Stimulated activated CD8-positive, alpha-beta memory T cell treated with anti-CD3 and anti-CD28 coated beads, Interleukin-15, amount 100 ng/mL, for 24 hours (primary cell): ENCODE data around the gene LOX.

Experiments used
- DNase-seq: peaks from one replicate; pipeline ENCODE4 v3.0.0-alpha.2; 2020; ENCODE audit warnings: low read depth

LOX gene

DNA sequence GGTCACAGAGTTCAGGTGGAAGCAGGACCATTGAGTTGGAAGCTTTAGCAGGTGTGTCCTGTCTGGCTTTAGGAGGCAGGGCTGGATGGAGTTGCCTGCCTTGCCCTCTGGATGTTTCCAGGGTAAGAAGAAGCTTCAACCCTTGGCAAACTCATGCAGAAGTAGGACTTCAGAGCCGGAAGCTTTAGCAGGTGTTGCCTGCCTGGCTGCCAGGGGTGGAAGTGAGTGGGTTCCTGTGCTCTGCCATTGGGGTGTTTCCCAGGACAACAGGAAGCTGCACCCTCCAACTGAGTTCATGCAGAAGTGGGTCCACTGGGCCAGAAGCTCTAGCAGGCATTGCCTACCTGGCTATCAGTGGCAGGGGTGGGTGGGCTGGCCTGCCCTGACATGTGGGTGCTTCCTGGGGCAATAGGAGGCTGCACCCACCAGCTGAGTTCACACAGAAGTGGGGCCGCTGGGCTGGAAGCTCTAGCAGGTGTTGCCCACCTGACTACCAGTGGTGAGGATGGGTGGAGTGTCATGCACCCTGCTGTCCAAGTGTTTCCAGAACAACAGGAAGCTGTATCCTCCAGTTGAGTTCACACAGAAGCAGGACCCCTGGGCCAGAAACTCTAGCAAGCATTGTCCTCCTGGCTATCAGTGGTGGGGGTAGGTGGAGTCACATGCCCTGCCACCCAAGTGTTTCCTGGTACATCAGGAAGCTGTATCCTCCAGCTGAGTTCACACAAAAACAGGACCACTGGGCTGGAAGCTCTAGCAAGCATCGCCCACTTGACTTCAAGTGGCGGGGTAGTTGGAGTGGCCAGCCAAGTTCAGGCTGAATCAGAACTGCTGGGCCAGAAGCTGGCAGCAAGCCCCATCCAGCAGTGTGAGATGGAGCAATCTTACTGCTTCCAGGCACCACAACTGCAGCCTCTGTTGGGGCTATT lies 24.6 kb downstream of the LOX start:
- DNase-seq = no peak

DNA sequence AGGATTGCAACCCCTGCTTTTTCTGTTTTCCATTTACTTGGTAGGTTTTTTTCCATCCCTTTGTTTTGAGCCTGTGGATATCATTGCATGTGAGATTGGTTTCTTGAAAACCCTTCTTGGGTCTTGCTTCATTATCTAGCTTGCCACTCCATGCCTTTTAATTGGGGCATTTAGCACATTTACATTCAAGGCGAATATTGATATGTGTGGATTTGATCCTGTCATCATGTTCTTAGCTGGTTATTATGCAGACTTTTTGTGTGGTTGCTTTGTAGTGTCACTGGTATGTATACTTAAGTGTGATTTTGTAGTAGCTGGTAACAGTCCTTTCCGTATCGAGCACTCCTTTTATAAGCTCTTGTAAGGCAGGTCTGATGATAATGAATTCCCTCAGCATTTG lies 26.5 kb downstream of the LOX start:
- no peak for DNase-seq

DNA sequence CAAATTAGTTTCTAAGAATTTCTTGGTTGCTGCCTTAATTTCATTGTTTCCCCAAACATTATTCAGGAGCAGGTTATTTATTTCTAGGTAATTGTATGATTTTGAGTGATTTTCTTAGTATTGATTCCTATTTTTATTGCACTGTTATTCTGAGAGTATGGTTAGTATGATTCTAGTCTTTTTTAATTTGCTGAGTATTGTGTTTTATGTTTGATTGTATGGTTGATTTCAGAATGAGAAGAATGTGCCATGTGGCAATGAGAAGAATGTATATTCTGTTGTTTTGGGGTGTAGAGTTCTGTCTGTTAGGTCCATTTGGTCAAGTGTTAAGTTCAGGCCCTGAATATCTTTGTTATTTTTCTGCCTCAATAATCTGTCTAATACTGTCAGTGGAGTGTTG lies 27.1 kb downstream of the LOX start:
- no peak for DNase-seq

DNA sequence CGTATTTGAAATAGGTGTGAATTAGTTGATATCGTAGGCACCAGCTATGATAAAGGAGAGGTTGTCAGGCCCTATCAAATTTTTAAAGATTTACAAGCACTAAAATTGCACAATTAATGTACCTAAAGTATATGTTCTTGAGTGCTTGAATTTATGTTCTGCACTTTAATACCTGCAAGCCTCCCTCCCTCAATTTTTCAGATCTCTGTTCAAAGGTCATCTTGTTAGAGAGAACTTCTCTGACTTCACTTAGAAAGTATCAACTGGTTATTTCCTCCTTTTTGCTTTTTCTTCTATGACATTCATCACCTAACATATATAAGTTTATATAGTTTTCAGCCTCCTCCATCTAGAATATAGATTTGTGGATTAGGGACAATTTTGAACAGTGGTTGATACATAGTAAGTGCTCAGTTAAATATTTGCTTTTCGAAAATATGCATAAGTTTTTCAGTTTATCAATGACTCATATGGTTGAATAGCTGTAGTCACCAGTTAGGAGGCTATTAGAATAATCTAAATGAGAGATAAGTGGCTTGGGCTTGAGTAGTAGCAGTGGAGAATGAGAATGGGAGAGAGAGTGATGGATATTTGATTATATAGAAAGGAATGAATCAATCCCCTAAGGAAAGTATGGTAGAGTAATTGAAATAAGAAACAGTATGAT lies 37.3 kb downstream of the LOX start:
- no peak for DNase-seq

DNA sequence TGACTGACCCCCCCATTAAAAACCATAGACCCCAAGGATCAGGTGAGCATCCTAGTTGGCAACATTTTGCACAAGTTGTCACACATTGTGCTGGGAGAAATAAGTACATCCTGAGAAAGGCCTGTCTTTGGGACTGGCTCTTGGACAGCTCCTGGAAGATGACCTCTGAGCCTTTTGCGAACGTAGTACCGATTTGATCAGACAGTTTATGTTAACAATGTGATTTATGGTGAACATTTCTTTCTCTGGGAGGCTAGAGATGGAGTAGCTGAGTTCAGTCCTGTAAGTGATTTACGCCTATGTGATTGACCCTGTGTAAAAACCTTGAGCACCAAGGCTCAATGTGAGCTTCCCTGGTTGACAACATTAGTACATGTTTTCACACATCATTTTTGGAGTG lies 41.7 kb downstream of the LOX start:
- DNase-seq = no peak

DNA sequence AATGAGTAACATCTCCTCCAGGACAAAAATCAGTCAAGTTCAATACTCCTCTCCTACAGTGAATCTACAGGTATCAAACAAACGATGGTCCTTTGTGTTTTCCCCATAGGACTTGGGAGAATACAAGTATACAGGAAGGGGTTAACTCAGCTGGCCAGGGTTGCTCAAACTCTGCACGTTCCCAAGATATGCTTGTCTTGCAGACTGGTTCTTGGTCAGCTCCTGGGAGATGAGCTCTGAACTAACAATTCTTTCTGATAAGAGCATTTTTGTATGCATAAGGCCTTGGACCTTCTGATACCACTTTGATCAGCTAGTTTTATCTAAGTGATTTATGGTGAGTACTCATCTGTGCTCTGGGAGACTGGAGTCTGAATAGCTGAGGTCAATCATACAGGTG lies 42.1 kb downstream of the LOX start:
- no peak for DNase-seq

DNA sequence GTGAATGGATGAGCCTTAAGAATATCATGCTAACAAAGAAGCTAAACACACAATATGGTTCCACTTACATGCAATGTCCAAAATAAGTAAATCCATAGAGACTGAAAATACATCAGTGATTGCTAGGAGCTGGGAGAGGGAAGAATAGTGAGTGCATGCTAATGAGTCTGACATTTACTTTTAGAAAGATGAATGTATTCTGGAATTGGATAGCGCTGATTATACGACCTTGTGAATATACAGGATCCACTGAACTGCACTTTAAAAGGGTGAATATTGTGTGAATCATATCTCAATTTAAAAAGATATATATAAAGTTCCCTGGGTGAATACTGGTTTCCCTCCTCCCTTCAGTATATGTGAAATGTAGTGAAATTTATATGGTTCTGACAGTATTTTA lies 46.2 kb downstream of the LOX start:
- no peak for DNase-seq

DNA sequence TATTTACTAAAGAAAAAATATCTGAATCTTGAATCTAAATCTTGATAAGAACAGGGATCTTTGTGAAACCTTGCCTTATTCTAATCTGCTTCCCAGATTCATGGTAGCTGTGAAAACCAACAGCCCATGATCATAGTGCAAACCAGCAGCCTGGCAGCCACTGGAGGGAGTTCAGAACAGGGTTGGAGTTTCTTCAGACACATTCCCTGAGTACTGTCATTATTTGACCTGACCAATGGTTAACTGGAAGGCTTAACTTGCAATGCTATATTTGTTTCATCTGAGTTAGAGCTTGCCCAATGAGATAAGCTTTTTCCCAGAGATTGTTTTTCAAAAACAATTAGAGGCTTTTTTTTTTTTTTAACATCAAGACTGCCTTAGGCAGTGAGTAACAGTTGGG lies 47.8 kb downstream of the LOX start:
- DNase-seq = no peak

DNA sequence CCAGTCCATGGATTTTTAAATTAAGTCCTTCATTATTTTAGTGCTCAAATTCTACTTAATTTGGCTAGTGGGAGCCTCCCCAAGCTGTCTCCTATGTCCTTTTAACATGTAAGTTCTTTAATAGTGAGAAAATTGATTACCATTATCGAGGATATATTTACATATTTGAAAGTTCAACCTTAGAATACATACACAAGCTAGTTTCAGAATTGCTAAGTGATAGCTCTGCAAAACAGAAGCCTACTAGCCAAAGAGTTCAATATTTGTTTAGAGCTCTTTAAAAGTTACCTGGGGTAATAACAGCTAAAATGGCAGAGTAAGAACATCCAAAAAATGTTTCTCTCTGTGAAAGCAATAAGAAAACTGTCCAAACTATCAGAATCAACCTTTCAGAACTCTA lies 48.2 kb downstream of the LOX start:
- DNase-seq = no peak

DNA sequence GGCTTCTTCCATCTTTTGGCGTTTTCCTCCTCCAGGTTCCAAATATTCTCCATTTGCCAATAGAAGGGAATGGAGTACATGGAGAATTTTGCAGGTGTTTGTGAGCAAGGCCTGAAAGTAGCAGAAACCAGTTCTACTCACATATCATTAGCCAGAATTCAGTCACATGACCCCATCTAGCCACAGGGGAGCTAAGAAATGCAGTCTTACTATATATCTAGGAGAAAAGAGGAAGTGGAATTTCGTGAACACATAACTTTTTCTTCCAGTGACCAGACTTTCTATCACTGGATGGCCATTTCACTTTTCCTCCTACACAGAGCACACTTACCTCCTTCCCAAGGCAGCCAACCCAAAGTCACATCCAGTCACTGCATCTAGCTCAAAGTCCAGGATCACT lies 55.1 kb downstream of the LOX start:
- no peak for DNase-seq

DNA sequence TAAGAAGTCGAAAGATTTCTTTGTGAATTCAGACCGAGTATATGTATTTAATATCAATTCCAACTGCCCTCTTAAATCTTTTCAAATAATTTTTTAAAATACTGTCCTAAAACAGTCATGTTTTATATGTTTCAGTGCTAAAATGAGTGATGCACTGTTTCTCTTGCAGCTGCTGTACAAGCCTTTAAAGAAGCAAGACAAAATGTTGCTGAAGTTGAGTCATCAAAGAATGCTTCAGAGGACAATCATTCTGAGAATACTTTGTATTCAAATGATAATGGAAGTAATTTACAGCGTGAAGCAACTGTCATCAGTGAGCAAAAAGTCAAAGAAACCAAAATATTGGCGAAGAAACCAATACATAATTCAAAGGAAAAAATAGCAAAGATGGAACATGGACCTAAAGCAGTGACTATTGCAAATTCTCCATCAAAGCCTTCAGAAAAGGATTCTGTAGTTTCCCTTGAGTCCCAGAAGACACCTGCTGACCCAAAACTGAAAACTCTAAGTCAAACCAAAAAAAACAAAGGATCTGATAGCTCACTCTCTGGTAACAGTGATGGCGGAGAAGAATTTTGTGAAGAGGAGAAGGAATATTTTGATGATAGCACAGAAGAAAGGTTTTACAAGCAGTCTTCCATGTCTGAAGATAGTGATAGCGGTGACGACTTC lies 58.0 kb downstream of the LOX start:
- DNase-seq = no peak

DNA sequence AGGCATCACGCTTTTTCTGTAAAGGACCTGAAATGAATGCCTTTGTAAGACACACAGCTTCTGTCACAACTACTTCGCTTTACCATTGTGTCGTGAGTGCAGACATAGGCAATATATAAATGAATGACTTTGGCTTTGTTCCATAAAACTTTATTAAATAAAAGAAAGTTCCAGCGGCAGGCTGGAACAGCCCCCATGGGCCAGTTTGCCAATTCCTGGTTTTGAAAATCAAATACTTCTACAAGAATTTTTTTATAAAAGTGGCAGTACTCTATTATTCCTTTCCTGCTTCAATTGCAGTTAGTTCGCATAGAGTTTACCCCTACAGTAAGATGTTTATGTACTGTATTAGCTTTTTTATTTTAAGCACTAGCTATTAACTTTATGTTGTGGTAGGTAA lies 62.6 kb downstream of the LOX start:
- no peak for DNase-seq

DNA sequence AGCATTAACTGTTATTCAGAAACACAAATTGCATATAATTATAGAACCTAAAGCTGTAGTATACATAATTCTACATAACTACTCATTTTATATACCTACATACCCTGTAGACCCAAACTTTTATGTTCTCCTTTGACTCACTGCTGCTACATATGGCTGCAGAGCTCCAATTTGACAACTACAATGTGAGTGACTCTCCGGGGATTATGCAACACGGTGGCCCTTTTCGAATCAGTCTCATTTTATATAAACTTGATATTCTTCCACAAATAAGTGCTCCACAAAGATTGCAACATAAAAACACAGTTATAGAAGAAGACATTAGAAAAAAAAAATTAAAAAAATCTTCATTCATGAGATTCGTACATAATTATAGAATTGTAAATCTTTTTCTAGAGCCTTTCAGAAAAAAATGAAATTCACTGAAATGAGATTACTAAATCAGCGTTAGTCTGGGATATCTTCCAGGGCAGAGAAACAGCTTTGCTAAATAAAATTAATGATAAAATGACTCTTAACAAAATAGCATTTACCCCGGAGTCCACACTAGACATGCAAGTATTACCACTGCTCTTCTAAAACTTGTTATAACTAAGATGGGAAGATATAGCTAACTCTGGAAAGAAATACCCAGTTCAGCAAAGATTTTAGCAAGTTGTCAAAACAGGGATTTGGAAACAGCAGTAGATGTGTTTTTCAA lies 63.7 kb downstream of the LOX start:
- DNase-seq = no peak
